ENCODE measurements around the gene BZW2.
A peak's percentile ranks its signal among the peaks of the same experiment; 100 is the strongest.

The BZW2 gene

GRCh38 chr7:16638282-16639280 lies 7.4 kb upstream of the BZW2 start:
- TF ChIP-seq, protein P1, sequence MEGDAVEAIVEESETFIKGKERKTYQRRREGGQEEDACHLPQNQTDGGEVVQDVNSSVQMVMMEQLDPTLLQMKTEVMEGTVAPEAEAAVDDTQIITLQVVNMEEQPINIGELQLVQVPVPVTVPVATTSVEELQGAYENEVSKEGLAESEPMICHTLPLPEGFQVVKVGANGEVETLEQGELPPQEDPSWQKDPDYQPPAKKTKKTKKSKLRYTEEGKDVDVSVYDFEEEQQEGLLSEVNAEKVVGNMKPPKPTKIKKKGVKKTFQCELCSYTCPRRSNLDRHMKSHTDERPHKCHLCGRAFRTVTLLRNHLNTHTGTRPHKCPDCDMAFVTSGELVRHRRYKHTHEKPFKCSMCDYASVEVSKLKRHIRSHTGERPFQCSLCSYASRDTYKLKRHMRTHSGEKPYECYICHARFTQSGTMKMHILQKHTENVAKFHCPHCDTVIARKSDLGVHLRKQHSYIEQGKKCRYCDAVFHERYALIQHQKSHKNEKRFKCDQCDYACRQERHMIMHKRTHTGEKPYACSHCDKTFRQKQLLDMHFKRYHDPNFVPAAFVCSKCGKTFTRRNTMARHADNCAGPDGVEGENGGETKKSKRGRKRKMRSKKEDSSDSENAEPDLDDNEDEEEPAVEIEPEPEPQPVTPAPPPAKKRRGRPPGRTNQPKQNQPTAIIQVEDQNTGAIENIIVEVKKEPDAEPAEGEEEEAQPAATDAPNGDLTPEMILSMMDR (IDR thresholded peaks at IDR 0.05), result no peak
- Histone ChIP-seq H3K79me2 (peaks cover 12% of the 10 kb centered on the region), H3K36me3 (ENCODE audit: control insufficient read depth, insufficient read depth, low read length) (no peaks in the 10 kb centered on the region), H3K4me1 (no peaks in the 10 kb centered on the region), H2AFZ (no peak overlapping the region), H3K9ac (no peak overlapping the region), H3K4me2 (ENCODE audit: low read length) (no peak overlapping the region), H3K27ac (no peak overlapping the region), H3K4me3 (ENCODE audit: low read depth, low read length) (no peak overlapping the region), H3K27me3 (ENCODE audit: control insufficient read depth, insufficient read depth, low read length) (no peaks in the 10 kb centered on the region), H3K9me3 (ENCODE audit: control insufficient read depth, low read length) (no peaks in the 10 kb centered on the region)

GRCh38 chr7:16644157-16644556 lies 1.8 kb upstream of the BZW2 start:
- H3K27me3 ChIP-seq (ENCODE audit: control insufficient read depth, insufficient read depth, low read length), result no peaks in the 10 kb centered on the region
- peaks cover 23% of the 10 kb centered on the region for H3K79me2 ChIP-seq
- no peaks in the 10 kb centered on the region for H3K36me3 ChIP-seq (ENCODE audit: control insufficient read depth, insufficient read depth, low read length)
- TF ChIP-seq, protein P1 (IDR thresholded peaks at IDR 0.05), result no peak
- H2AFZ ChIP-seq, result peak overlapping the region; percentile 91
- H3K9me3 ChIP-seq (ENCODE audit: control insufficient read depth, low read length), result no peaks in the 10 kb centered on the region
- H3K4me1 ChIP-seq, result no peaks in the 10 kb centered on the region
- H3K4me2 ChIP-seq (ENCODE audit: low read length), result peak overlapping the region; percentile 83
- H3K27ac ChIP-seq, result no peak overlapping the region
- no peak overlapping the region for H3K9ac ChIP-seq
- H3K4me3 ChIP-seq (ENCODE audit: low read depth, low read length), result peak overlapping the region; percentile 83

DNA sequence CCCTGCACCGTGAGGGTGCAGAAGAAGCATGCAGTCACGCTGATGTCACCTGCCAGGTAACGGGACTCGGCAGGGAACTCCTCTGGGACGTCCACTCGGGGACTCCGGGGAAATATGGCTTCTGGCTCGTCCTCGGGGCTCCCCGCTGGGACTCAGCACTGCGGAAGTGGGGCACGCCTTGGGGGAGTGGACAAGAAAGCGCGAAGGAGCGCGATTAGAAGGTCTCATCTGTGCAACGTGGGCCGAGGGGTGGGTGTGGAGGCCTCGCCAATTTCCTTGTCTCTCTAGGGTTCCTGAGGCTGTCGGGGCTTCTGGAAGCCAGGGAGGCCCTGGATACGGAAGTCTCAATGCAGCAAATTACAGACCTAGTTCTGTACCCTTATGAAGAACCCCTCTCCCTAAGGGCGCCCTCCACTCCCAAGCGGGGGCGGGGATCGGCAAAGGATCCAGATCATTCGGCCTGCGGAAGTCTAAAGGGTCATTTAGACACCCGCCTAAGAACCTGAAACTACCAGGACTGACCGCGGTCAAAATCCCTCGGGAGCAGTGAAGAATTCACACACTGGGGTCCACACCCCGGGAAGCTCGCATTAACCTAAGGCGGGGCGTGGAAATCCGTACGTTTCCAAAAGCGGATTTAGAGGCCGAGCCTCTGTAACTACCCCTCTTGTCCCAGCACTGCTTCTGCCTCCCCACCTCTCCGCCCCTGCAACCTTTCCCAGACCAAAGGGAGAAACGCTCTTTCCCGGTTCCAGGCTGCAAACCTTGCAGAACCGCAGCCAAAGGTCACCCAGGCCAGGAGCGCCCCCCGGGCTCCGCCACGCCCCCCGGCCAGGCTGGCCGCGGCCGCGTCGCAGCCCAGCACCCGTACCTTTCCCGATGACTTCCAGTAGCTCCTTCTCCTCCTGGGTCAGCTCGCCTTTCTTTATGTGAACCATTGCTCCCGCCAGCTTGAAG lies 1.1 kb upstream of the BZW2 start:
- Histone ChIP-seq H3K27ac (peak overlapping the region; percentile 95), H2AFZ (peak overlapping the region; percentile 91), H3K9ac (no peak overlapping the region), H3K79me2 (peaks cover 23% of the 10 kb centered on the region), H3K9me3 (ENCODE audit: control insufficient read depth, low read length) (no peaks in the 10 kb centered on the region), H3K4me2 (ENCODE audit: low read length) (peak overlapping the region; percentile 83), H3K27me3 (ENCODE audit: control insufficient read depth, insufficient read depth, low read length) (no peaks in the 10 kb centered on the region), H3K4me1 (no peaks in the 10 kb centered on the region), H3K36me3 (ENCODE audit: control insufficient read depth, insufficient read depth, low read length) (no peaks in the 10 kb centered on the region), H3K4me3 (ENCODE audit: low read depth, low read length) (peak overlapping the region; percentile 83)
- TF ChIP-seq, protein P1 (IDR thresholded peaks at IDR 0.05), result no peak

- H3K4me3 ChIP-seq (ENCODE audit: low read depth, low read length), result peak overlapping the region; percentile 83
- TF ChIP-seq, protein P1 (IDR thresholded peaks at IDR 0.05), result no peak
- no peak overlapping the region for H3K9ac ChIP-seq
- peak overlapping the region; percentile 83 for H3K4me2 ChIP-seq (ENCODE audit: low read length)
- H3K9me3 ChIP-seq (ENCODE audit: control insufficient read depth, low read length), result no peaks in the 10 kb centered on the region
- peak overlapping the region; percentile 91 for H2AFZ ChIP-seq
- no peaks in the 10 kb centered on the region for H3K27me3 ChIP-seq (ENCODE audit: control insufficient read depth, insufficient read depth, low read length)
- H3K4me1 ChIP-seq, result no peaks in the 10 kb centered on the region
- H3K27ac ChIP-seq, result no peak overlapping the region
- peaks cover 19% of the 10 kb centered on the region for H3K79me2 ChIP-seq
- no peaks in the 10 kb centered on the region for H3K36me3 ChIP-seq (ENCODE audit: control insufficient read depth, insufficient read depth, low read length)
Observed at GRCh38 chr7:16646472-16647072, 591 bp downstream of the BZW2 start.

Data from parathyroid adenoma (tissue), 2 donors.